K562 (cell line): ENCODE measurements around the gene SLC5A10. TPM values are rescaled to one million over a fixed set of nuclear protein-coding genes. Genes with fewer than 3 reads are reported as not detected.
A peak's percentile ranks its signal among the peaks of the same experiment; 100 is the strongest.

Experiments used
- ADNP ChIP-seq: fragments of 200-800 bp; sonication (Bioruptor generic); IDR thresholded peaks from 2 replicates; pipeline ENCODE4 v1.6.1; 2016; ENCODE audit warnings: missing genetic modification characterization, missing compliant biosample characterization
- ATF1 ChIP-seq, 2 experiments: fragments of 450-650 bp in 1 of 2; IDR thresholded peaks; 2 replicates each; pipeline ENCODE4 v1.6.1; 2016; ENCODE audit warnings: missing compliant biosample characterization in 1 of 2, missing genetic modification characterization in 1 of 2
- ELK3 ChIP-seq: fragments of 450-650 bp; formaldehyde crosslinking; IDR thresholded peaks from 2 replicates; pipeline ENCODE4 v1.4.0; 2020; ENCODE audit warnings: mild to moderate bottlenecking
- HIVEP1 ChIP-seq: fragments of 250-450 bp; sonication (Bioruptor Pico); IDR thresholded peaks from 2 replicates; pipeline ENCODE4 v1.4.0; 2020; ENCODE audit warnings: mild to moderate bottlenecking
- L3MBTL2 ChIP-seq: fragments of 450-650 bp; IDR thresholded peaks from 2 replicates; pipeline ENCODE4 v1.6.1; 2016; ENCODE audit warnings: mild to moderate bottlenecking, moderate library complexity
- MIER1 ChIP-seq: fragments of 450-650 bp; IDR thresholded peaks from 2 replicates; pipeline ENCODE4 v1.6.1; 2016; ENCODE audit warnings: antibody characterized with exemption, mild to moderate bottlenecking, low read depth
- MLX ChIP-seq, 2 experiments: fragments of 450-650 bp in 1 of 2; sonication (generic) in 1 of 2; formaldehyde crosslinking; conservative IDR thresholded peaks; 2 replicates each; pipeline versions ENCODE4 v1.4.0 to v1.8.1; 2020 to 2022; ENCODE audit warnings: mild to moderate bottlenecking in 1 of 2, missing genetic modification reagents in 1 of 2
- NFIC ChIP-seq: fragments of 450-650 bp; IDR thresholded peaks from 2 replicates; pipeline ENCODE4 v1.6.1; 2017; ENCODE audit warnings: mild to moderate bottlenecking, inconsistent platforms
- RBM15 ChIP-seq: fragments of 200-400 bp; formaldehyde crosslinking; IDR thresholded peaks from 2 replicates; pipeline ENCODE4 v1.6.1; 2018; ENCODE audit warnings: mild to moderate bottlenecking, low read length, moderate library complexity; ENCODE audit not compliant: insufficient read depth
- RHOXF2B ChIP-seq: fragments of 250-450 bp; sonication (Bioruptor Pico); conservative IDR thresholded peaks from 2 replicates; pipeline ENCODE4 v1.5.1; 2021
- SIRT6 ChIP-seq: IDR thresholded peaks from one replicate; pipeline ENCODE4 v1.6.1; 2012; ENCODE audit warnings: low read depth, mild to moderate bottlenecking, control low read depth, inconsistent platforms, low read length, moderate library complexity
- TCF7L2 ChIP-seq: fragments of 150-350 bp; IDR thresholded peaks from 2 replicates; pipeline ENCODE4 v1.6.1; 2016; ENCODE audit warnings: low read depth, mild to moderate bottlenecking, low read length, moderate library complexity
- ZBTB33 ChIP-seq: sonication (generic); formaldehyde crosslinking; IDR thresholded peaks from 2 replicates; pipeline ENCODE4 v1.8.1; 2023; ENCODE audit warnings: mild to moderate bottlenecking, missing genetic modification reagents
- ZBTB7A ChIP-seq: IDR thresholded peaks from 2 replicates; pipeline ENCODE4 v1.6.1; 2011; ENCODE audit warnings: low read depth, mild to moderate bottlenecking, low read length, moderate library complexity, borderline replicate concordance; ENCODE audit not compliant: control insufficient read depth
- ZBTB9 ChIP-seq: fragments of 450-650 bp; formaldehyde crosslinking; IDR thresholded peaks from 2 replicates; pipeline ENCODE4 v1.4.0; 2020; ENCODE audit warnings: mild to moderate bottlenecking, moderate library complexity
- ZNF395 ChIP-seq: fragments of 200-800 bp; sonication (Bioruptor generic); IDR thresholded peaks from 2 replicates; pipeline ENCODE4 v1.6.1; 2017; ENCODE audit warnings: missing genetic modification characterization, missing compliant biosample characterization
- polyA plus RNA-seq, 8 experiments: library from polyadenylated mRNA; depleted of rRNA in 4 of 8; stranded (reverse) in 5 of 8; unstranded in 3 of 8; fragments of >200 nt; fragmentation: Nextera tagmentation in 2 of 8; fragmentation: Illumina TruSeq in 1 of 8; extraction: Ambion mirVana in 2 of 8; extraction: Trizol in 1 of 8; gene quantifications; 2 replicates each; pipeline versions ENCODE4 v1.2.1 to v1.2.3, GENCODE V29; 2011 to 2014; ENCODE audit warnings: inconsistent platforms in 1 of 8, missing spikeins in 1 of 8
- total RNA-seq, 7 experiments: library from RNA; depleted of rRNA in 6 of 7; stranded (reverse); fragments of >200 nt in 6 of 7; fragmentation: Illumina TruSeq in 2 of 7; extraction: Trizol in 2 of 7; gene quantifications; 2 replicates each; pipeline versions ENCODE4 v1.2.1 to v1.2.3, GENCODE V29; 2011 to 2021; ENCODE audit warnings: low replicate concordance in 1 of 7

Gene SLC5A10
- total and polyA plus RNA-seq, 9 of the 15 experiments (the other 6 are each of a cell fraction or from before 2014, with no cell fraction given) = 0.03 to 0.09 (median 0.03) TPM; not detected in 5

GRCh38 chr17:19021622-19022083, 69.7 kb downstream of the SLC5A10 start (continued):
- TF ChIP-seq NFIC (no peak), RBM15 (no peak), MLX (CRISPR knock-in tag; conservative IDR thresholded peaks at IDR 0.05) (no peak), L3MBTL2 (0 out of 2 replicates have a peak, but pooled peaks have one; percentile 16), MIER1 (no peak), HIVEP1 (CRISPR knock-in tag) (no peak), ZNF395 (CRISPR knock-in tag) (no peak), ZBTB33 (peak; percentile 90), RHOXF2B (no peak), ZBTB9 (CRISPR knock-in tag) (no peak), ATF1 (CRISPR knock-in tag; IDR thresholded peaks at IDR 0.05) (no peak), ATF1 (tag; IDR thresholded peaks at IDR 0.05) (0 out of 2 replicates have a peak, but pooled peaks have one; percentile 10), TCF7L2 (no peak), ZBTB7A (0 out of 2 replicates have a peak, but pooled peaks have one; percentile 7), SIRT6 (no peak), ELK3 (CRISPR knock-in tag) (no peak), ADNP (tag) (no peak)
